Measurements from ENCODE around the gene PCDH12.

PCDH12 gene

DNA sequence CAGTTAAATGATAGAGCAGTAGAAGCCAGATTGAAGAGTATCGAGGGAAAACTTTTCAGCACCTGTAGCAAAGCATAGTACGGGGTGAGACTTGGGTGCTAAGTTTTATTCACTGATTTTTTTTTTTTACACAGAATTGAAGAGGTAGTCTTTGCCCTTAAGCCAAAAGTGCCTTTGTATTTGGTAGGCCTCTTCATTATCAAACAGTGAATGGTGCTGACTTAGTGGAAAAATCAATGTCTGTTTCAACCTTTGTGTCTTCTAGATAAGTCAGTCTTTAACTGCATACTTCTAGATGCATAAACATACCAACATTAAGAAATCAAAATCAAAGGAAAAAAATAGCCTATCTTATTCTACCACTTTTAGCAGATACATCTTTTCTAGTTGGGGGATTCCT, 24.6 kb upstream of the PCDH12 start:
- no peak for DNase-seq (ENCODE audit: low read depth)
- no peak for TF ChIP-seq CTCF (IDR thresholded peaks at IDR 0.05; ENCODE audit: low read depth, low read length, missing control alignments)
- no peak overlapping the region for H3K4me3 ChIP-seq (ENCODE audit: low read depth, low read length)

DNA sequence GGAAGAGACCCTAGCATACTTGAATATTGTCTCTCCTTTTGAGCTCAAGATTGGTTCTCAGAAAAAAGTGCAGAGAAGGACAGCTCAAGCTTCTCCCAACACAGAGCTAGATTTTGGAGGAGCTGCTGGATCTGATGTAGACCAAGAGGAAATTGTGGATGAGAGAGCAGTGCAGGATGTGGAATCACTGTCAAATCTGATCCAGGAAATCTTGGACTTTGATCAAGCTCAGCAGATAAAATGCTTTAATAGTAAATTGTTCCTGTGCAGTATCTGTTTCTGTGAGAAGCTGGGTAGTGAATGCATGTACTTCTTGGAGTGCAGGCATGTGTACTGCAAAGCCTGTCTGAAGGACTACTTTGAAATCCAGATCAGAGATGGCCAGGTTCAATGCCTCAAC, 20.4 kb upstream of the PCDH12 start:
- TF ChIP-seq CTCF (IDR thresholded peaks at IDR 0.05; ENCODE audit: low read depth, low read length, missing control alignments), result no peak
- no peak for DNase-seq (ENCODE audit: low read depth)
- no peak overlapping the region for H3K4me3 ChIP-seq (ENCODE audit: low read depth, low read length)

- TF ChIP-seq CTCF (IDR thresholded peaks at IDR 0.05; ENCODE audit: low read depth, low read length, missing control alignments), result no peak
- no peak overlapping the region for H3K4me3 ChIP-seq (ENCODE audit: low read depth, low read length)
- no peak for DNase-seq (ENCODE audit: low read depth)
Observed at GRCh38 chr5:141976176-141976575, 18.2 kb upstream of the PCDH12 start.

DNA sequence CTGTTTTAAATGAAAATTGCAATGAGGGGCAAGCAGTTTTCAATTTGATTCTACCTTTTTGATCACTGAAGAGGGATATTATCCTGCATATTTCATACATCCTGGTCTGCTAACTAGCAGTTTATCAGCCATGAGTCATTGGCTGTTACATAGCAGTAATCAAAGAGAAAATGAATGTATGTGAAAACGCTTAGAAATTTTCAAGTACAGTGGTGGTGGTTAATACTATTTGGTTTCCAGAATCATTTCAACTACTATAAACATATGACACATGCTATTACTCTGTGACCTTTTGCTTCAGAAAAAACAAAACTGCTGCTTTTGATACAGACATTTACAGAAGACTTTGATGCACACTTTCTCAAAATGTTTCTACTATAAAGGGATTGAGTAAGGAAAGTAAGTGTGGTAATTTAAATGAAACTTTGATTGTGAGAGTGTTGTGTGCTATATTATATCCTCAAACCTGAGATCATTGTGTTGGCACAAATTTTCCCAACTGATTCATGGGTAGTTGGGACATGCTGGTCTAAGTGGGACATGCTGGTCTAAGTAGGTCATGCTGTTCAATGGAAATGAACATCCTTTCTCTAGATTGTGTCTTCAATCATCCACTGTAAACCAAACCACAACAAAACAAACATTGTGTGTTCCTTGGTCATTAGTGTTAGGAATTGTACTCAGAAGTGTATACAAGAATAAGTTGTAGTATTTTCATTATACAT, 16.0 kb upstream of the PCDH12 start:
- no peak for TF ChIP-seq CTCF (IDR thresholded peaks at IDR 0.05; ENCODE audit: low read depth, low read length, missing control alignments)
- H3K4me3 ChIP-seq (ENCODE audit: low read depth, low read length), result no peak overlapping the region
- no peak for DNase-seq (ENCODE audit: low read depth)

DNA sequence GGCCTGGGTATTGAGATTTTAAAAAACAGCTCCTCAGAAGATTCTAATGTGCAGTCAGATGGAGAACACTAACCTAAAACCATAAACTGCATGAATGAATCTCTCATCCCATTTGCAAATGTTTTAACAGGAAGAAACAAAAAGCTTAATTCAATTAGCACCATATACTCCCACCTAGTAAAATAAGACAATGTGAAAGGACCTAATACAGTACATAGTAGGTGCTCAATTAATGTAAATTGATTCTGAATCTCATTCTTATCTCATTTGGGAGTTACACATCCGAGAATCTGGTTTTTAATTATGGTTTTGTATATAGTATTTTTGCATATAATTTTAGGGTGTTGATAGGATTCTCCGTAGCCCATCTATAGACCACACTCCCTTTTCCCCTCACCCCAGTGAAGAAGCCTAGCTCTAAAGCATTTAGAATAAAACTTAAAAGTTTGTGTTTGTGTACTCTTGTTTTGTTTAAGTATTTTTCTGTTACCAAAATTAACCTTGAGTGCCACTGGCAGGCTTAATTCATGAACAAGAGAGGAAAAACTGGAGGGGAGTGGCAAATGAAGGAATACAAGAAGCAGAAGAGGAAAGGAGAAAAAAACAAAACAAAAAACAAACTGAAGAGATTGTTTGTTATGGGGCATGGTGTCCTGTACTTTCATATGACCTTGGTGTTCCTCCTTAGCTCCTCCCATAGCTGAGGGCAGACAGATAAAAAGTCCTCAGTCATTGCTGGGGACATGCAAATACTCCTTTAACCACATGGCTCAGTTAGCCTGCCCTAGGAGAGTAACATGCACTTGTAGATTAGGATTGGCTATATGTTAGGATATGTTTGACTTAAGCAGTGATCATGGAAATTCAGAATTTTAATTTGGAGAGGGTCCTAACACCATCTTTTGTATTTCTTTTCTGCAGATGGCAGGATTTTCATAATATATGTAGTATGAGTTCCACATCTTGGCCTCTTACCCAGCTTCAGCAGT, 12.1 kb upstream of the PCDH12 start:
- no peak for TF ChIP-seq CTCF (IDR thresholded peaks at IDR 0.05; ENCODE audit: low read depth, low read length, missing control alignments)
- peak overlapping the region; percentile 93 for H3K4me3 ChIP-seq (ENCODE audit: low read depth, low read length)
- no peak for DNase-seq (ENCODE audit: low read depth)

DNA sequence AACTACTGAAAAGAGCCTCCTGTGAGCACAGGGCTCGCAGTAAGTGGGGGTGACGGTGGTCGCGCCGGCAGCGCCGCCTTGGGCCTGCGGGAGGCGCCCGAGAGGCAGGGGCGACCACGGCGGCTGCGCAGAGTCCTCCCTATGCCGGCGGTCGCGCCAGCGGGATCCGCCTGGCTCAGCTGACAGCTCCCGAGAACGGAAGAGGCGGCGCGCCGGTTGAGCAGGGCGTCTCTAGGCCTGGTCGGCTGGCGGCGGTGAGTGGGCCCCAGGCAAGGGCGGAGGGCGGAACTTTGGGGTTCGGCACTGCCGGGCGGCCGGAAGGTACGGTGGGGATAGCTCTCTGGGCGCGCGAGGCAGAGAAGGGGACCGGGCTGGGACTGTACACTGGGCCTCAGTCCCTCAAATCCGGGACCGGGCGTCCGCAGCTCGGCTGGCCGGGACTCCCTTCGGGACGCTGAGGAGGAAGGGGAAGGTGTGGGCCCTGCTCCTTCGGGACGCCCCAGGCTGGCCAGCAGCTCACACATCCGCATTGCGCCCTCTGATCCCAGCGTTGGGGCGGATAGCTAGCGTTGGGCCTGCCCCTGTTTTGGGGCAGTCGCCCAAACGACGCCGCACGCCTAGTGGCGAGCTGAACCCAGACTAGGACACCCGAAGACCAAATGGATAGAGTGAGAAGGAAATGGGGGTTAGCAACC, 11.1 kb upstream of the PCDH12 start, which contains the start of gene RNF14:
Gene RNF14, plus strand, starts transcription at position 192 of the 695 bp plus-strand sequence. CDS start 4,484 bp downstream, outside the sequence.
- TF ChIP-seq CTCF (IDR thresholded peaks at IDR 0.05; ENCODE audit: low read depth, low read length, missing control alignments), result peak; percentile 94
- peak; percentile 82 for DNase-seq (ENCODE audit: low read depth)
- peak within 1 kb of the TSS; percentile 93 for H3K4me3 ChIP-seq (ENCODE audit: low read depth, low read length)

All from GM12864 (cell line).